GM18498 (cell line): ENCODE results near the gene CHD1L.
A peak's percentile ranks its signal among the peaks of the same experiment; 100 is the strongest.
"Not testable (repeated sequence)": the region's sequence is repeated elsewhere in the genome, so short reads cannot be mapped to it uniquely, and the experiment has no call there.

Experiments used
- ATAC-seq: cut with Tn5 transposase; IDR thresholded peaks from one replicate; pipeline ENCODE4 v1.9.1; 2021; ENCODE audit warnings: mild to moderate bottlenecking, moderate library complexity; ENCODE audit not compliant: unreplicated experiment

The CHD1L gene

GRCh38 chr1:147242449-147243227 lies at the start of gene CHD1L:
Gene CHD1L, plus strand, starts transcription at chr1:147242684. Its CDS starts 20 bp downstream, at chr1:147242704.
- ATAC-seq: peak; percentile 91

GRCh38 chr1:147197324-147197723 lies 45.2 kb upstream of the CHD1L start:
- not testable (repeated sequence) for ATAC-seq

- ATAC-seq: no peak
These were observed 41.2 kb upstream of the CHD1L start for GRCh38 chr1:147201276-147201675.

- no peak for ATAC-seq
These were observed 40.7 kb upstream of the CHD1L start for GRCh38 chr1:147201786-147202185.

- no peak for ATAC-seq
These were observed 39.9 kb upstream of the CHD1L start for GRCh38 chr1:147202576-147202975.

- ATAC-seq: no peak
These were observed 38.4 kb upstream of the CHD1L start for GRCh38 chr1:147204080-147204479.

- no peak for ATAC-seq
These were observed 35.3 kb upstream of the CHD1L start for GRCh38 chr1:147207192-147207591.

- ATAC-seq: no peak
These were observed 33.9 kb upstream of the CHD1L start for GRCh38 chr1:147208619-147209018.

- ATAC-seq: no peak
These were observed 32.4 kb upstream of the CHD1L start for GRCh38 chr1:147209825-147210821.

- no peak for ATAC-seq
These were observed 31.5 kb upstream of the CHD1L start for GRCh38 chr1:147210987-147211386.

GRCh38 chr1:147211577-147211976 lies 30.9 kb upstream of the CHD1L start:
- no peak for ATAC-seq

GRCh38 chr1:147213271-147213670 lies 29.2 kb upstream of the CHD1L start:
- no peak for ATAC-seq

- ATAC-seq: no peak
These were observed 28.2 kb upstream of the CHD1L start for GRCh38 chr1:147214325-147214724.

- no peak for ATAC-seq
These were observed 27.5 kb upstream of the CHD1L start for GRCh38 chr1:147214842-147215539.

GRCh38 chr1:147215540-147215916 lies 27.0 kb upstream of the CHD1L start:
- no peak for ATAC-seq

- ATAC-seq: no peak
These were observed 26.4 kb upstream of the CHD1L start for GRCh38 chr1:147216124-147216523.

- ATAC-seq: no peak
These were observed 25.3 kb upstream of the CHD1L start for GRCh38 chr1:147217141-147217540.

- ATAC-seq: no peak
These were observed 23.9 kb upstream of the CHD1L start for GRCh38 chr1:147218606-147219005.

- no peak for ATAC-seq
These were observed 18.5 kb upstream of the CHD1L start for GRCh38 chr1:147223740-147224615.

GRCh38 chr1:147225193-147225730 lies 17.2 kb upstream of the CHD1L start, which contains the start of gene FMO5:
Gene FMO5, minus strand, starts transcription at chr1:147225339. Its CDS starts 310 bp downstream, at chr1:147225029.
- ATAC-seq: peak; percentile 83
